Muscle layer of colon (tissue), 2 donors: ENCODE results near the gene MAGI1.
"Not testable (repeated sequence)": the region's sequence is repeated elsewhere in the genome, so short reads cannot be mapped to it uniquely, and the experiment has no call there.

Experiments used
- H3K27ac ChIP-seq: one replicate; pipeline ENCODE4 v1.7.0; 2013; ENCODE audit warnings: low read depth, mild to moderate bottlenecking, low read length, moderate library complexity
- H3K27me3 ChIP-seq, 2 donors: one replicate each; pipeline ENCODE4 v1.7.0; 2013; ENCODE audit warnings: low read length in 2 of 2, mild to moderate bottlenecking in 2 of 2; ENCODE audit not compliant: insufficient read depth in 2 of 2, control insufficient read depth in 1 of 2
- H3K36me3 ChIP-seq: one replicate; pipeline ENCODE4 v1.7.0; 2013; ENCODE audit warnings: mild to moderate bottlenecking, low read length; ENCODE audit not compliant: insufficient read depth
- H3K4me1 ChIP-seq: one replicate; pipeline ENCODE4 v1.7.0; 2013; ENCODE audit warnings: mild to moderate bottlenecking, low read length; ENCODE audit not compliant: insufficient read depth
- H3K4me3 ChIP-seq, 2 donors: one replicate each; pipeline ENCODE4 v1.7.0; 2013; ENCODE audit warnings: low read length in 2 of 2, low read depth in 1 of 2, mild to moderate bottlenecking in 1 of 2, moderate library complexity in 1 of 2
- H3K9ac ChIP-seq: one replicate; pipeline ENCODE4 v1.7.0; 2013; ENCODE audit warnings: low read length
- H3K9me3 ChIP-seq: one replicate; pipeline ENCODE4 v1.7.0; 2013; ENCODE audit warnings: mild to moderate bottlenecking, low read length
- donor health status: abdominal sarcoma.
- donor health status: Adenocarcinoma of cecum.

MAGI1 gene

GRCh38 chr3:65543391-65543790 is 495.3 kb downstream of the MAGI1 start:
- H3K9ac ChIP-seq, H3K27ac ChIP-seq: not testable (repeated sequence)
- peaks cover 14% of the 10 kb centered on the region for H3K4me1 ChIP-seq

GRCh38 chr3:65540666-65541065 is 498.1 kb downstream of the MAGI1 start:
- Histone ChIP-seq H3K36me3 (no peaks in the 10 kb centered on the region), H3K27ac (no peak overlapping the region), H3K9me3 (no peaks in the 10 kb centered on the region), H3K4me1 (peaks cover 17% of the 10 kb centered on the region), H3K4me3 (no peak overlapping the region), H3K27me3 (no peaks in the 10 kb centered on the region), H3K9ac (no peak overlapping the region)

More at GRCh38 chr3:65543391-65543790, 495.3 kb downstream of the MAGI1 start:
- H3K27me3 ChIP-seq, H3K9me3 ChIP-seq, H3K4me3 ChIP-seq, H3K36me3 ChIP-seq: not testable (repeated sequence)

- H3K36me3 ChIP-seq: no peaks in the 10 kb centered on the region
- H3K4me3 ChIP-seq: no peak overlapping the region
- peaks cover 25% of the 10 kb centered on the region for H3K4me1 ChIP-seq
- no peak overlapping the region for H3K9ac ChIP-seq
- H3K27me3 ChIP-seq: no peaks in the 10 kb centered on the region
- no peaks in the 10 kb centered on the region for H3K9me3 ChIP-seq
- no peak overlapping the region for H3K27ac ChIP-seq
Observed at GRCh38 chr3:65539616-65540015, 499.1 kb downstream of the MAGI1 start.

GRCh38 chr3:65538101-65538500 is 500.6 kb downstream of the MAGI1 start:
- Histone ChIP-seq H3K4me3 (no peak overlapping the region), H3K4me1 (peaks cover 26% of the 10 kb centered on the region), H3K9ac (no peak overlapping the region), H3K9me3 (no peaks in the 10 kb centered on the region), H3K36me3 (no peaks in the 10 kb centered on the region), H3K27me3 (no peaks in the 10 kb centered on the region), H3K27ac (no peak overlapping the region)

- Histone ChIP-seq H3K9me3 (no peaks in the 10 kb centered on the region), H3K9ac (no peak overlapping the region), H3K27ac (no peak overlapping the region), H3K4me3 (no peak overlapping the region), H3K36me3 (no peaks in the 10 kb centered on the region), H3K4me1 (peaks cover 26% of the 10 kb centered on the region), H3K27me3 (no peaks in the 10 kb centered on the region)
Observed at GRCh38 chr3:65537109-65537508, 501.6 kb downstream of the MAGI1 start.

- Histone ChIP-seq H3K9me3 (no peaks in the 10 kb centered on the region), H3K27me3 (no peaks in the 10 kb centered on the region)
Observed at GRCh38 chr3:65535260-65535659, 503.5 kb downstream of the MAGI1 start.

GRCh38 chr3:65534805-65535204 is 503.9 kb downstream of the MAGI1 start:
- no peak overlapping the region for H3K4me3 ChIP-seq
- no peaks in the 10 kb centered on the region for H3K36me3 ChIP-seq
- H3K4me1 ChIP-seq: peaks cover 26% of the 10 kb centered on the region
- no peak overlapping the region for H3K9ac ChIP-seq
- H3K9me3 ChIP-seq: no peaks in the 10 kb centered on the region
- H3K27me3 ChIP-seq: no peaks in the 10 kb centered on the region
- H3K27ac ChIP-seq: no peak overlapping the region

More at GRCh38 chr3:65535260-65535659, 503.5 kb downstream of the MAGI1 start:
- Histone ChIP-seq H3K4me1 (peaks cover 26% of the 10 kb centered on the region), H3K27ac (no peak overlapping the region), H3K9ac (no peak overlapping the region), H3K4me3 (no peak overlapping the region), H3K36me3 (no peaks in the 10 kb centered on the region)

GRCh38 chr3:65532749-65533148 is 506.0 kb downstream of the MAGI1 start:
- Histone ChIP-seq H3K9ac (no peak overlapping the region), H3K4me1 (peaks cover 9% of the 10 kb centered on the region), H3K4me3 (no peak overlapping the region), H3K36me3 (no peaks in the 10 kb centered on the region), H3K27me3 (no peaks in the 10 kb centered on the region), H3K27ac (no peak overlapping the region), H3K9me3 (no peaks in the 10 kb centered on the region)

- Histone ChIP-seq H3K4me1 (peaks cover 9% of the 10 kb centered on the region), H3K9ac (no peak overlapping the region)
Observed at GRCh38 chr3:65532215-65532614, 506.5 kb downstream of the MAGI1 start.

GRCh38 chr3:65531499-65531898 is 507.2 kb downstream of the MAGI1 start:
- Histone ChIP-seq H3K9me3 (no peaks in the 10 kb centered on the region), H3K4me1 (peaks cover 9% of the 10 kb centered on the region), H3K27ac (no peak overlapping the region), H3K27me3 (no peaks in the 10 kb centered on the region), H3K9ac (no peak overlapping the region), H3K36me3 (no peaks in the 10 kb centered on the region), H3K4me3 (no peak overlapping the region)

More at GRCh38 chr3:65532215-65532614, 506.5 kb downstream of the MAGI1 start:
- Histone ChIP-seq H3K9me3 (no peaks in the 10 kb centered on the region), H3K36me3 (no peaks in the 10 kb centered on the region), H3K4me3 (no peak overlapping the region), H3K27me3 (no peaks in the 10 kb centered on the region), H3K27ac (no peak overlapping the region)

GRCh38 chr3:65526656-65527055 is 512.1 kb downstream of the MAGI1 start:
- Histone ChIP-seq H3K4me1 (peaks cover 18% of the 10 kb centered on the region), H3K36me3 (no peaks in the 10 kb centered on the region), H3K9me3 (no peaks in the 10 kb centered on the region), H3K27ac (no peak overlapping the region), H3K27me3 (no peaks in the 10 kb centered on the region), H3K9ac (no peak overlapping the region), H3K4me3 (no peak overlapping the region)

- H3K36me3 ChIP-seq: no peaks in the 10 kb centered on the region
- no peaks in the 10 kb centered on the region for H3K27me3 ChIP-seq
- no peak overlapping the region for H3K27ac ChIP-seq
- H3K9ac ChIP-seq: no peak overlapping the region
- H3K9me3 ChIP-seq: no peaks in the 10 kb centered on the region
- H3K4me1 ChIP-seq: peaks cover 22% of the 10 kb centered on the region
- no peak overlapping the region for H3K4me3 ChIP-seq
Observed at GRCh38 chr3:65524584-65524983, 514.1 kb downstream of the MAGI1 start.
